GM19455 (cell line): ENCODE data around the gene CORO1C.
A peak's percentile ranks its signal among the peaks of the same experiment; 100 is the strongest.
"Not testable (repeated sequence)": the region's sequence is repeated elsewhere in the genome, so short reads cannot be mapped to it uniquely, and the experiment has no call there.

Experiments
- ATAC-seq: cut with Tn5 transposase; IDR thresholded peaks from one replicate; pipeline ENCODE4 v1.9.1; 2021; ENCODE audit not compliant: unreplicated experiment

CORO1C gene

GRCh38 chr12:108679106-108679681 lies 52.1 kb downstream of the CORO1C start:
- ATAC-seq: no peak

- ATAC-seq: no peak
Observed at GRCh38 chr12:108678104-108678730, 53.1 kb downstream of the CORO1C start.

- no peak for ATAC-seq
Observed at GRCh38 chr12:108677381-108677780, 53.9 kb downstream of the CORO1C start.

GRCh38 chr12:108676707-108677106 lies 54.6 kb downstream of the CORO1C start:
- no peak for ATAC-seq

GRCh38 chr12:108675792-108676191 lies 55.5 kb downstream of the CORO1C start:
- no peak for ATAC-seq

GRCh38 chr12:108672054-108672453 lies 59.3 kb downstream of the CORO1C start:
- ATAC-seq: no peak

GRCh38 chr12:108671110-108671509 lies 60.2 kb downstream of the CORO1C start:
- ATAC-seq: no peak

GRCh38 chr12:108670066-108670631 lies 61.2 kb downstream of the CORO1C start:
- ATAC-seq: no peak

- ATAC-seq: no peak
Observed at GRCh38 chr12:108668542-108668941, 62.8 kb downstream of the CORO1C start.

GRCh38 chr12:108668063-108668462 lies 63.3 kb downstream of the CORO1C start:
- ATAC-seq: no peak

- no peak for ATAC-seq
Observed at GRCh38 chr12:108667349-108667748, 64.0 kb downstream of the CORO1C start.

- ATAC-seq: no peak
Observed at GRCh38 chr12:108666401-108666881, 64.9 kb downstream of the CORO1C start.

- ATAC-seq: no peak
Observed at GRCh38 chr12:108665608-108666202, 65.6 kb downstream of the CORO1C start.

GRCh38 chr12:108664338-108665258 lies 66.7 kb downstream of the CORO1C start:
- peak; percentile 81 for ATAC-seq

GRCh38 chr12:108663324-108664015 lies 67.8 kb downstream of the CORO1C start:
- no peak for ATAC-seq

- not testable (repeated sequence) for ATAC-seq
Observed at GRCh38 chr12:108658115-108658514, 73.2 kb downstream of the CORO1C start.

- no peak for ATAC-seq
Observed at GRCh38 chr12:108657130-108657745, 74.1 kb downstream of the CORO1C start.

- not testable (repeated sequence) for ATAC-seq
Observed at GRCh38 chr12:108656247-108656646, 75.1 kb downstream of the CORO1C start.

GRCh38 chr12:108655812-108656175 lies 75.5 kb downstream of the CORO1C start:
- not testable (repeated sequence) for ATAC-seq

GRCh38 chr12:108654622-108655021 lies 76.7 kb downstream of the CORO1C start:
- ATAC-seq: not testable (repeated sequence)
